ENCODE results near the gene TMEM53. TPM values are rescaled to one million over a fixed set of nuclear protein-coding genes. Genes with fewer than 3 reads are reported as not detected.

The TMEM53 gene
- total RNA-seq = 1 to 10 TPM; 4.2 to 4.7 TPM

- no peaks in the 10 kb centered on the region for H3K27me3 Mint-ChIP-seq
- ATAC-seq (ENCODE audit: low read depth) = peak; percentile 96
- DNase-seq = peak; percentile 98
- peak within 1 kb of the TSS; percentile 82 for H3K27ac Mint-ChIP-seq
- H3K36me3 Mint-ChIP-seq = no peaks in the 10 kb centered on the region
- peaks cover 18% of the 10 kb centered on the region for H3K4me1 Mint-ChIP-seq
- POLR2A ChIA-PET = interaction anchor here (0.6 to 4.3 kb wide), 13 partner anchors 9 to 910 kb away, joined by 3 to 44 read pairs (median 4); partner anchors contain the start of genes DMAP1, NASP, RNU5D-1 and RPS8
- H3K4me3 Mint-ChIP-seq = peak within 1 kb of the TSS; percentile 89
- H3K9me3 Mint-ChIP-seq = no peaks in the 10 kb centered on the region
Measured at GRCh38 chr1:44674113-44675000, at the start of gene TMEM53, which contains the start of gene ARMH1. Gene TMEM53 (minus strand): TSS chr1:44674481. CDS start chr1:44674391, 90 bp downstream. Gene ARMH1 (plus strand): TSS chr1:44674714. CDS start chr1:44689698, 14,984 bp downstream.

GRCh38 chr1:44723496-44724295, 49.4 kb upstream of the TMEM53 start:
- DNase-seq (peak; percentile 56), ATAC-seq (ENCODE audit: low read depth) (peak; percentile 6)
- H3K4me3 Mint-ChIP-seq = peak overlapping the region; percentile 84
- H3K9me3 Mint-ChIP-seq = no peaks in the 10 kb centered on the region
- peaks cover 57% of the 10 kb centered on the region for H3K4me1 Mint-ChIP-seq
- peaks cover 9% of the 10 kb centered on the region for H3K36me3 Mint-ChIP-seq
- peak overlapping the region; percentile 95 for H3K27ac Mint-ChIP-seq
- H3K27me3 Mint-ChIP-seq = no peaks in the 10 kb centered on the region
- POLR2A ChIA-PET = interaction anchor here (0.6 to 11.5 kb wide), 12 partner anchors 9 to 288 kb away, joined by 3 to 500 read pairs (median 10); partner anchors contain the start of genes BTBD19, DYNLT4, EIF2B3 and HECTD3

DNA sequence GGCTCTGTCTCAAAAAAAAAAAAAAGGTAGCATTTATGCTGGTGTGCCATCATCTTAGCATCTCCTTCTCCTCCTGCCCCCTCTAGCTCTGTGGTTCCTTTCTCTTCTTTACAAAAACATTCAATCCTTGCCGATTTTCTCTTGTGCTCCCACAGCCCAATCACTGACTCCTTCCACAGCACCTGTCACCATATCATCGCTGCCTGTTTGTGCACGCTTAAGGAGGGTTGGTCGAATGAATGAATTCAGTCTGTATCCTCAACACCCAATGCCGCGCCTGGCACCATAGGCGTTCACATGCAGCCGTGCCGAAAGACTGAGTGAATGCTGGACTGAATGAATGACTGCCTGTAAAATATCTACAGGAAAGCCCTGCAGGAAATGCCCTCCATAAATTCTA, 48.8 kb upstream of the TMEM53 start:
- no peak for ATAC-seq (ENCODE audit: low read depth)
- no peaks in the 10 kb centered on the region for H3K27me3 Mint-ChIP-seq
- H3K27ac Mint-ChIP-seq = peak overlapping the region; percentile 95
- DNase-seq = no peak
- peaks cover 58% of the 10 kb centered on the region for H3K4me1 Mint-ChIP-seq
- H3K36me3 Mint-ChIP-seq = peaks cover 9% of the 10 kb centered on the region
- POLR2A ChIA-PET = interaction anchor here (0.6 to 11.5 kb wide), 13 partner anchors 10 to 768 kb away, joined by 3 to 500 read pairs (median 11); partner anchors contain the start of genes BTBD19, DYNLT4, EIF2B3 and HECTD3
- H3K4me3 Mint-ChIP-seq = peak overlapping the region; percentile 84
- no peaks in the 10 kb centered on the region for H3K9me3 Mint-ChIP-seq

GRCh38 chr1:44721485-44722361, 47.4 kb upstream of the TMEM53 start:
- POLR2A ChIA-PET = interaction anchor here (0.5 to 11.5 kb wide), 67 partner anchors 9 to 1343 kb away, joined by 3 to 500 read pairs (median 5); partner anchors contain the start of genes AKR1A1, ARMH1, BEST4 and BTBD19
- ATAC-seq (ENCODE audit: low read depth) = peak; percentile 89
- peaks cover 9% of the 10 kb centered on the region for H3K36me3 Mint-ChIP-seq
- H3K27ac Mint-ChIP-seq = peak overlapping the region; percentile 94
- H3K4me1 Mint-ChIP-seq = peaks cover 60% of the 10 kb centered on the region
- peak; percentile 65 for DNase-seq
- no peaks in the 10 kb centered on the region for H3K9me3 Mint-ChIP-seq
- H3K27me3 Mint-ChIP-seq = no peaks in the 10 kb centered on the region
- peak overlapping the region; percentile 61 for H3K4me3 Mint-ChIP-seq

- H3K4me1 Mint-ChIP-seq = peaks cover 59% of the 10 kb centered on the region
- peak overlapping the region; percentile 0 for H3K4me3 Mint-ChIP-seq
- H3K9me3 Mint-ChIP-seq = no peaks in the 10 kb centered on the region
- H3K27me3 Mint-ChIP-seq = no peaks in the 10 kb centered on the region
- no peak for ATAC-seq (ENCODE audit: low read depth)
- POLR2A ChIA-PET = interaction anchor here (0.8 to 11.5 kb wide), 6 partner anchors 13 to 620 kb away, joined by 3 to 500 read pairs (median 48); partner anchors contain the start of genes ARMH1, MUTYH, RNU5D-1 and TMEM53
- no peak for DNase-seq
- peaks cover 5% of the 10 kb centered on the region for H3K36me3 Mint-ChIP-seq
- peak overlapping the region; percentile 94 for H3K27ac Mint-ChIP-seq
Measured at GRCh38 chr1:44720281-44720680, 46.0 kb upstream of the TMEM53 start.

- no peaks in the 10 kb centered on the region for H3K27me3 Mint-ChIP-seq
- POLR2A ChIA-PET = interaction anchor here (0.7 to 11.5 kb wide), 8 partner anchors 14 to 1070 kb away, joined by 3 to 500 read pairs (median 4); partner anchors contain the start of genes RNU5D-1, RPS8 and TOE1
- H3K4me3 Mint-ChIP-seq = no peak overlapping the region
- H3K27ac Mint-ChIP-seq = peak overlapping the region; percentile 65
- peaks cover 61% of the 10 kb centered on the region for H3K4me1 Mint-ChIP-seq
- ATAC-seq (ENCODE audit: low read depth) = no peak
- H3K36me3 Mint-ChIP-seq = no peaks in the 10 kb centered on the region
- no peak for DNase-seq
- no peaks in the 10 kb centered on the region for H3K9me3 Mint-ChIP-seq
Measured at GRCh38 chr1:44719318-44719717, 45.0 kb upstream of the TMEM53 start.

GRCh38 chr1:44718091-44718490, 43.8 kb upstream of the TMEM53 start:
- DNase-seq = no peak
- H3K27me3 Mint-ChIP-seq = no peaks in the 10 kb centered on the region
- no peaks in the 10 kb centered on the region for H3K9me3 Mint-ChIP-seq
- H3K27ac Mint-ChIP-seq = peak overlapping the region; percentile 73
- no peak overlapping the region for H3K4me3 Mint-ChIP-seq
- H3K36me3 Mint-ChIP-seq = no peaks in the 10 kb centered on the region
- no peak for ATAC-seq (ENCODE audit: low read depth)
- POLR2A ChIA-PET = interaction anchor here (0.9 to 11.5 kb wide), 5 partner anchors 9 to 101 kb away, joined by 3 to 500 read pairs (median 6); partner anchors contain the start of genes ARMH1, RNU5D-1 and TMEM53
- H3K4me1 Mint-ChIP-seq = peaks cover 52% of the 10 kb centered on the region

GRCh38 chr1:44717653-44718052, 43.4 kb upstream of the TMEM53 start:
- POLR2A ChIA-PET = interaction anchor here (0.9 to 11.5 kb wide), 5 partner anchors 10 to 101 kb away, joined by 3 to 500 read pairs (median 6); partner anchors contain the start of genes ARMH1, RNU5D-1 and TMEM53
- no peaks in the 10 kb centered on the region for H3K36me3 Mint-ChIP-seq
- H3K9me3 Mint-ChIP-seq = no peaks in the 10 kb centered on the region
- H3K27ac Mint-ChIP-seq = peak overlapping the region; percentile 11
- DNase-seq (no peak), ATAC-seq (ENCODE audit: low read depth) (no peak)
- no peaks in the 10 kb centered on the region for H3K27me3 Mint-ChIP-seq
- H3K4me1 Mint-ChIP-seq = peaks cover 51% of the 10 kb centered on the region
- peak overlapping the region; percentile 0 for H3K4me3 Mint-ChIP-seq

DNA sequence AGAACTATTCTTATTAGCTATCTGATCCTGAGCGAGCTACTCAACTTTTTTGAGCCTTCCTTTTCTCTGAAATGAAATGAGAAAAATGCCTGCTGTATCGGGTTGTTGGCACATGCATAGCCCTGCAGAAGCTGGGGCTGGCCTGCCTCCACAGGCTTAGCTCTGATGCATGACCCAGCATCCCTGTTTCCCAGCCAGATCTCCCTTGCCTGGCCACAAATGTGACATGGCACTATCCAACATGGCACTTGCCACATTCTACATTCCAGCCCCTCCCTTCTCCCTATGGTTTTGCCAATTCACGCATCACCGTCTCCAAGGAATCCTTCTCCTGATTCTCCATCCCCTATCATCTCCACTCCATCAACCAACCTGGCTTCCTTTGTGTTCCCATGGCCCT, 42.9 kb upstream of the TMEM53 start:
- H3K4me3 Mint-ChIP-seq = no peak overlapping the region
- DNase-seq (no peak), ATAC-seq (ENCODE audit: low read depth) (no peak)
- H3K27me3 Mint-ChIP-seq = peaks cover 2% of the 10 kb centered on the region
- POLR2A ChIA-PET = interaction anchor here (0.9 to 11.5 kb wide), 5 partner anchors 10 to 102 kb away, joined by 3 to 500 read pairs (median 6); partner anchors contain the start of genes ARMH1, RNU5D-1 and TMEM53
- H3K4me1 Mint-ChIP-seq = peaks cover 51% of the 10 kb centered on the region
- no peaks in the 10 kb centered on the region for H3K36me3 Mint-ChIP-seq
- H3K9me3 Mint-ChIP-seq = no peaks in the 10 kb centered on the region
- H3K27ac Mint-ChIP-seq = peak overlapping the region; percentile 9

- H3K27me3 Mint-ChIP-seq = peaks cover 8% of the 10 kb centered on the region
- H3K4me1 Mint-ChIP-seq = peaks cover 33% of the 10 kb centered on the region
- no peaks in the 10 kb centered on the region for H3K36me3 Mint-ChIP-seq
- peak overlapping the region; percentile 62 for H3K4me3 Mint-ChIP-seq
- ATAC-seq (ENCODE audit: low read depth) = peak; percentile 79
- POLR2A ChIA-PET = interaction anchor here (11.5 kb wide), 1 partner anchor 18 kb away, joined by 500 read pairs; the partner anchor contains the start of gene RNU5D-1
- H3K9me3 Mint-ChIP-seq = no peaks in the 10 kb centered on the region
- H3K27ac Mint-ChIP-seq = peak overlapping the region; percentile 82
- DNase-seq = peak; percentile 65
Measured at GRCh38 chr1:44714944-44715571, 40.8 kb upstream of the TMEM53 start.

GRCh38 chr1:44714532-44714931, 40.3 kb upstream of the TMEM53 start:
- POLR2A ChIA-PET = interaction anchor here (11.5 kb wide), 1 partner anchor 18 kb away, joined by 500 read pairs; the partner anchor contains the start of gene RNU5D-1
- ATAC-seq (ENCODE audit: low read depth) (no peak), DNase-seq (no peak)
- Mint-ChIP-seq H3K4me1 (peaks cover 32% of the 10 kb centered on the region), H3K27ac (peak overlapping the region; percentile 82), H3K27me3 (peaks cover 8% of the 10 kb centered on the region), H3K36me3 (no peaks in the 10 kb centered on the region), H3K4me3 (peak overlapping the region; percentile 62), H3K9me3 (no peaks in the 10 kb centered on the region)

Data from activated naive CD8-positive, alpha-beta T cell treated with anti-CD3 and anti-CD28 coated beads, Interleukin-2, amount 10 ng/mL, durations not matched to agents 7 days and 5 days (primary cell).